Trophoblast cell (in vitro differentiated cells and primary cell): ENCODE results near the gene YY1AP1.
"Not testable (repeated sequence)": the region's sequence is repeated elsewhere in the genome, so short reads cannot be mapped to it uniquely, and the experiment has no call there.

ENCODE experiments used
- DNase-seq, 2 donors: peaks; one replicate each; pipeline ENCODE4 v3.0.0-alpha.2; 2016
- H2AFZ ChIP-seq: 2 replicates; pipeline ENCODE4 v1.6.1; 2013; ENCODE audit warnings: low read length, moderate library complexity, mild to moderate bottlenecking; ENCODE audit not compliant: insufficient read depth, poor library complexity
- H2AK5ac ChIP-seq: 2 replicates; pipeline ENCODE4 v1.6.1; 2013; ENCODE audit warnings: mild to moderate bottlenecking, low read length
- H2BK120ac ChIP-seq: 2 replicates; pipeline ENCODE4 v1.6.1; 2013; ENCODE audit warnings: low read length, mild to moderate bottlenecking, moderate library complexity; ENCODE audit not compliant: insufficient read depth, poor library complexity
- H2BK12ac ChIP-seq: 2 replicates; pipeline ENCODE4 v1.6.1; 2013; ENCODE audit warnings: mild to moderate bottlenecking, low read length, moderate library complexity
- H2BK5ac ChIP-seq: 2 replicates; pipeline ENCODE4 v1.6.1; 2013; ENCODE audit warnings: low read length, low read depth, moderate library complexity, mild to moderate bottlenecking; ENCODE audit not compliant: poor library complexity
- H3K14ac ChIP-seq: 2 replicates; pipeline ENCODE4 v1.6.1; 2013; ENCODE audit warnings: mild to moderate bottlenecking, low read length
- H3K18ac ChIP-seq: 2 replicates; pipeline ENCODE4 v1.6.1; 2013; ENCODE audit warnings: mild to moderate bottlenecking, low read length
- H3K23ac ChIP-seq: 2 replicates; pipeline ENCODE4 v1.6.1; 2013; ENCODE audit warnings: low read length
- H3K27ac ChIP-seq: 2 replicates; pipeline ENCODE4 v1.5.1; 2013; ENCODE audit warnings: low read depth, mild to moderate bottlenecking, inconsistent platforms, low read length, moderate library complexity
- H3K27me3 ChIP-seq: 2 replicates; pipeline ENCODE4 v1.6.1; 2013; ENCODE audit warnings: inconsistent platforms, mild to moderate bottlenecking, low read length, moderate library complexity; ENCODE audit not compliant: insufficient read depth
- H3K36me3 ChIP-seq, 2 experiments: 1 replicate in 1 of 2; 2 replicates in 1 of 2; pipeline ENCODE4 v1.6.1; 2013; ENCODE audit warnings: low read length in 2 of 2, mild to moderate bottlenecking in 2 of 2, moderate library complexity in 1 of 2; ENCODE audit not compliant: insufficient read depth in 2 of 2, control insufficient read depth in 1 of 2
- H3K4ac ChIP-seq: 2 replicates; pipeline ENCODE4 v1.6.1; 2013; ENCODE audit warnings: low read depth, mild to moderate bottlenecking, low read length, moderate library complexity
- H3K4me1 ChIP-seq, 2 experiments: 1 replicate in 1 of 2; 2 replicates in 1 of 2; pipeline ENCODE4 v1.6.1; 2013; ENCODE audit warnings: low read length in 2 of 2, mild to moderate bottlenecking in 2 of 2, moderate library complexity in 1 of 2; ENCODE audit not compliant: insufficient read depth in 2 of 2, control insufficient read depth in 1 of 2
- H3K4me2 ChIP-seq: 2 replicates; pipeline ENCODE4 v1.6.1; 2013; ENCODE audit warnings: inconsistent platforms, mild to moderate bottlenecking, low read length, moderate library complexity
- H3K4me3 ChIP-seq: 2 replicates; pipeline ENCODE4 v1.5.1; 2013; ENCODE audit warnings: mild to moderate bottlenecking, low read depth, low read length, inconsistent platforms
- H3K79me1 ChIP-seq: one replicate; pipeline ENCODE4 v1.6.1; 2013; ENCODE audit warnings: low read length
- H3K79me2 ChIP-seq: 2 replicates; pipeline ENCODE4 v1.6.1; 2013; ENCODE audit warnings: low read length, mild to moderate bottlenecking; ENCODE audit not compliant: control insufficient read depth, insufficient read depth, poor library complexity
- H3K9ac ChIP-seq: 2 replicates; pipeline ENCODE4 v1.6.1; 2013; ENCODE audit warnings: mild to moderate bottlenecking, low read length
- H3K9me3 ChIP-seq: 2 replicates; pipeline ENCODE4 v1.6.1; 2013; ENCODE audit warnings: low read depth, mild to moderate bottlenecking, control low read depth, inconsistent platforms, low read length; ENCODE audit not compliant: insufficient read depth
- H4K12ac ChIP-seq: 2 replicates; pipeline ENCODE4 v1.6.1; 2013; ENCODE audit warnings: low read depth, mild to moderate bottlenecking, low read length, moderate library complexity
- H4K8ac ChIP-seq: 2 replicates; pipeline ENCODE4 v1.6.1; 2013; ENCODE audit warnings: low read depth, mild to moderate bottlenecking, low read length, moderate library complexity
- H4K91ac ChIP-seq: one replicate; pipeline ENCODE4 v1.6.1; 2013; ENCODE audit warnings: low read depth, mild to moderate bottlenecking, low read length, moderate library complexity
- WGBS: extraction: QIAGEN DNeasy Blood & Tissue Kit; methylation state at CpG from one replicate; pipeline ENCODE4 v1.1.7; 2013; ENCODE audit warnings: missing lambda C conversion rate; ENCODE audit not compliant: insufficient read length, insufficient coverage; ENCODE audit errors: extremely low coverage; 5-methylcytosine and 5-hydroxymethylcytosine counted together

YY1AP1 gene

DNA sequence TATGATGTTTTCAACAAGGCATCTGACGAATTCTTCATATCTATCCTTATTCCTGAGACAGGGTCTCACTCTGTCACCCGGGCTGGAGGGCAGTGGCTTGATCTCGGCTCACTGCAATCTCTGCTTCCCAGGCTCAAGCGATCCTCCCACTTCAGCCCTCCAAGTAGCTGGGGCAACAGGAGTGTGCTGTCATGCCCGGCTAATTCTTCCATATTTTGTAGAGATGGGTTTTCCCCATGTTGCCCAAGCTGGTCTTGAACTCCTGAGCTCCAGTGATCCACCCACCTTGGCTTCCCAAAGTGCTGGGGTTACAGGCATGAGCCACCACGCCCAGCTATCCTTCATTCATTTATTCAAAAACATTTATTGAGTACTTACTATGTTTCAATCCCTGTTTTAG, 8.0 kb downstream of the YY1AP1 start:
- H3K4me1 ChIP-seq: no peaks in the 10 kb centered on the region
- H3K9ac ChIP-seq: no peak overlapping the region
- H3K18ac ChIP-seq: no peak overlapping the region
- no peak overlapping the region for H3K4me3 ChIP-seq
- no peak overlapping the region for H2BK12ac ChIP-seq
- no peak overlapping the region for H2AK5ac ChIP-seq
- no peak overlapping the region for H3K4me2 ChIP-seq
- H3K23ac ChIP-seq: no peak overlapping the region
- no peak overlapping the region for H2BK5ac ChIP-seq
- H3K79me1 ChIP-seq: no peaks in the 10 kb centered on the region
- no peaks in the 10 kb centered on the region for H3K27me3 ChIP-seq
- H3K27ac ChIP-seq: no peak overlapping the region
- DNase-seq: no peak
- no peak overlapping the region for H4K8ac ChIP-seq
- H4K12ac ChIP-seq: no peak overlapping the region
- H2BK120ac ChIP-seq: no peak overlapping the region
- no peak overlapping the region for H2AFZ ChIP-seq
- H3K4ac ChIP-seq: peak overlapping the region; percentile 29
- peaks cover 15 to 27% of the 10 kb centered on the region in 2 experiments for H3K36me3 ChIP-seq
- peaks cover 4% of the 10 kb centered on the region for H3K79me2 ChIP-seq
- no CpG with 5 or more reads among the region's 6 CpGs for WGBS
- no peaks in the 10 kb centered on the region for H3K9me3 ChIP-seq
- H3K14ac ChIP-seq: no peak overlapping the region
- no peak overlapping the region for H4K91ac ChIP-seq

GRCh38 chr1:155678992-155679391, 9.6 kb downstream of the YY1AP1 start:
- peaks cover 23 to 38% of the 10 kb centered on the region in 2 experiments for H3K36me3 ChIP-seq
- not testable (repeated sequence) for H3K9ac ChIP-seq, H4K91ac ChIP-seq, H3K4me1 ChIP-seq, H2AFZ ChIP-seq, H3K79me1 ChIP-seq, H3K4me2 ChIP-seq, H3K9me3 ChIP-seq, H3K23ac ChIP-seq, H3K4ac ChIP-seq, H2BK120ac ChIP-seq, H3K4me3 ChIP-seq, H3K27me3 ChIP-seq, H2AK5ac ChIP-seq, H4K12ac ChIP-seq, H4K8ac ChIP-seq, DNase-seq, H3K14ac ChIP-seq, H3K27ac ChIP-seq, H2BK5ac ChIP-seq, H3K79me2 ChIP-seq, H3K18ac ChIP-seq, H2BK12ac ChIP-seq
- no CpG with 5 or more reads among the region's 1 CpG for WGBS

DNA sequence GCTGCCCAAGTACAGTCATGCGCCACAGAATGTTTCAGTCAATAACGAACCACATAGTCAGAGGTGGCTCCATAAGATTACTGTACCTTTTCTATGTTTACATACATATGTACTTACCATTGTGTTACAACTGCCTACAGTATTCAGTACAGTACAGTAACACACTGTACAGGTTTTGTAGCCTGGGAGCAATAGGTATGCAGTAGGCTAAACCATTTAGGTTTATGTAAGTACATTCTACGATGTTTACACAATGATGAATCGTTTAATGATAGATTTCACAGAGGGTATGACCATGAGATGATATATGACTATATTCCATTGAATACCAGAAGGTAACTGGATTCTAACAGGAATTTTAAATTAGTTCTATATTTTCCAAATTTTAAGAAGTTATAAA, 10.5 kb downstream of the YY1AP1 start:
- Histone ChIP-seq H2BK12ac (no peak overlapping the region), H4K91ac (no peak overlapping the region), H3K4me2 (no peak overlapping the region)

GRCh38 chr1:155673003-155673402, 15.6 kb downstream of the YY1AP1 start:
- Histone ChIP-seq H3K14ac (no peak overlapping the region), H3K79me2 (no peaks in the 10 kb centered on the region), H2BK120ac (no peak overlapping the region), H3K27me3 (no peaks in the 10 kb centered on the region), H3K4ac (no peak overlapping the region), H2BK12ac (no peak overlapping the region), H3K4me3 (no peak overlapping the region), H2AFZ (no peak overlapping the region), H2BK5ac (no peak overlapping the region), H3K4me1 (no peaks in the 10 kb centered on the region), H3K36me3 (peaks cover 37 to 49% of the 10 kb centered on the region in 2 experiments), H4K91ac (no peak overlapping the region), H3K23ac (no peak overlapping the region), H3K18ac (no peak overlapping the region), H2AK5ac (no peak overlapping the region), H3K79me1 (no peaks in the 10 kb centered on the region), H4K12ac (no peak overlapping the region), H3K27ac (no peak overlapping the region), H3K9me3 (no peaks in the 10 kb centered on the region), H3K9ac (no peak overlapping the region), H3K4me2 (no peak overlapping the region), H4K8ac (no peak overlapping the region)
- no CpG with 5 or more reads among the region's 6 CpGs for WGBS
- no peak for DNase-seq

More for the DNA sequence above, 10.5 kb downstream of the YY1AP1 start:
- Histone ChIP-seq H4K8ac (no peak overlapping the region), H3K9ac (no peak overlapping the region), H4K12ac (no peak overlapping the region), H3K4me1 (no peaks in the 10 kb centered on the region), H2AFZ (no peak overlapping the region), H3K36me3 (peaks cover 28 to 42% of the 10 kb centered on the region in 2 experiments), H2AK5ac (no peak overlapping the region), H3K9me3 (no peaks in the 10 kb centered on the region), H3K79me2 (no peaks in the 10 kb centered on the region), H3K23ac (no peak overlapping the region), H3K4me3 (no peak overlapping the region), H3K14ac (no peak overlapping the region), H3K4ac (no peak overlapping the region), H2BK120ac (no peak overlapping the region), H3K27ac (no peak overlapping the region), H3K18ac (no peak overlapping the region), H3K27me3 (no peaks in the 10 kb centered on the region), H2BK5ac (no peak overlapping the region), H3K79me1 (no peaks in the 10 kb centered on the region)
- DNase-seq: no peak
- WGBS: no CpG with 5 or more reads among the region's 4 CpGs
